KOPT-K1 (cell line): ENCODE results near the gene TNS3.

Experiments
- H3K27ac ChIP-seq: fragments of 200-600 bp; sonication (generic); 2 replicates; pipeline ENCODE4 v1.5.1; 2016; ENCODE audit warnings: antibody characterized with exemption, mild to moderate bottlenecking, low read depth, low read length; ENCODE audit not compliant: poor library complexity, severe bottlenecking
- H3K36me3 ChIP-seq: fragments of 200-600 bp; sonication (generic); 2 replicates; pipeline ENCODE4 v1.5.1; 2017; ENCODE audit warnings: antibody characterized with exemption, mild to moderate bottlenecking, low read length, moderate library complexity; ENCODE audit not compliant: insufficient read depth
- H3K9me3 ChIP-seq: fragments of 200-600 bp; sonication (generic); 2 replicates; pipeline ENCODE4 v1.5.1; 2017; ENCODE audit warnings: antibody characterized with exemption, low read length, mild to moderate bottlenecking; ENCODE audit not compliant: insufficient read depth, poor library complexity, severe bottlenecking

TNS3 gene

GRCh38 chr7:47521011-47521795, 60.7 kb downstream of the TNS3 start:
- H3K27ac ChIP-seq = no peak overlapping the region
- H3K9me3 ChIP-seq = peaks cover 8% of the 10 kb centered on the region
- no peaks in the 10 kb centered on the region for H3K36me3 ChIP-seq

GRCh38 chr7:47520406-47520805, 61.5 kb downstream of the TNS3 start:
- H3K36me3 ChIP-seq = no peaks in the 10 kb centered on the region
- H3K9me3 ChIP-seq = peaks cover 8% of the 10 kb centered on the region
- H3K27ac ChIP-seq = no peak overlapping the region

GRCh38 chr7:47518827-47519226, 63.1 kb downstream of the TNS3 start:
- Histone ChIP-seq H3K27ac (no peak overlapping the region), H3K36me3 (no peaks in the 10 kb centered on the region), H3K9me3 (peaks cover 8% of the 10 kb centered on the region)

- Histone ChIP-seq H3K27ac (no peak overlapping the region), H3K9me3 (peaks cover 8% of the 10 kb centered on the region), H3K36me3 (no peaks in the 10 kb centered on the region)
These were observed 64.0 kb downstream of the TNS3 start for GRCh38 chr7:47517821-47518480.

GRCh38 chr7:47516985-47517600, 64.8 kb downstream of the TNS3 start:
- no peak overlapping the region for H3K27ac ChIP-seq
- no peaks in the 10 kb centered on the region for H3K36me3 ChIP-seq
- peaks cover 8% of the 10 kb centered on the region for H3K9me3 ChIP-seq

- H3K36me3 ChIP-seq = no peaks in the 10 kb centered on the region
- no peak overlapping the region for H3K27ac ChIP-seq
- H3K9me3 ChIP-seq = peaks cover 3% of the 10 kb centered on the region
These were observed 65.5 kb downstream of the TNS3 start for GRCh38 chr7:47516386-47516785.

GRCh38 chr7:47515305-47515834, 66.5 kb downstream of the TNS3 start:
- no peaks in the 10 kb centered on the region for H3K36me3 ChIP-seq
- H3K9me3 ChIP-seq = no peaks in the 10 kb centered on the region
- no peak overlapping the region for H3K27ac ChIP-seq

GRCh38 chr7:47514818-47515217, 67.1 kb downstream of the TNS3 start:
- Histone ChIP-seq H3K36me3 (no peaks in the 10 kb centered on the region), H3K9me3 (peaks cover 4% of the 10 kb centered on the region), H3K27ac (no peak overlapping the region)

GRCh38 chr7:47514367-47514766, 67.5 kb downstream of the TNS3 start:
- H3K27ac ChIP-seq = no peak overlapping the region

GRCh38 chr7:47513741-47514241, 68.1 kb downstream of the TNS3 start:
- no peaks in the 10 kb centered on the region for H3K36me3 ChIP-seq
- peaks cover 4% of the 10 kb centered on the region for H3K9me3 ChIP-seq
- no peak overlapping the region for H3K27ac ChIP-seq

More at GRCh38 chr7:47514367-47514766, 67.5 kb downstream of the TNS3 start:
- no peaks in the 10 kb centered on the region for H3K36me3 ChIP-seq
- peaks cover 4% of the 10 kb centered on the region for H3K9me3 ChIP-seq

GRCh38 chr7:47512481-47513176, 69.3 kb downstream of the TNS3 start:
- H3K27ac ChIP-seq = no peak overlapping the region
- no peaks in the 10 kb centered on the region for H3K36me3 ChIP-seq
- H3K9me3 ChIP-seq = peaks cover 4% of the 10 kb centered on the region

- H3K27ac ChIP-seq = no peak overlapping the region
- no peaks in the 10 kb centered on the region for H3K36me3 ChIP-seq
These were observed 70.1 kb downstream of the TNS3 start for GRCh38 chr7:47511699-47512370.

GRCh38 chr7:47510786-47511185, 71.1 kb downstream of the TNS3 start:
- no peaks in the 10 kb centered on the region for H3K36me3 ChIP-seq
- no peak overlapping the region for H3K27ac ChIP-seq
- peaks cover 4% of the 10 kb centered on the region for H3K9me3 ChIP-seq

More at GRCh38 chr7:47511699-47512370, 70.1 kb downstream of the TNS3 start:
- H3K9me3 ChIP-seq = peaks cover 4% of the 10 kb centered on the region

- peaks cover 4% of the 10 kb centered on the region for H3K9me3 ChIP-seq
- no peaks in the 10 kb centered on the region for H3K36me3 ChIP-seq
- H3K27ac ChIP-seq = no peak overlapping the region
These were observed 71.7 kb downstream of the TNS3 start for GRCh38 chr7:47510192-47510591.
